ENCODE data around the gene UGT3A1. TPM values are rescaled to one million over a fixed set of nuclear protein-coding genes. Genes with fewer than 3 reads are reported as not detected.

Gene UGT3A1
- total and polyA plus RNA-seq, 2 experiments from 2014 or later, result 1.6 to 3.1 TPM

DNA sequence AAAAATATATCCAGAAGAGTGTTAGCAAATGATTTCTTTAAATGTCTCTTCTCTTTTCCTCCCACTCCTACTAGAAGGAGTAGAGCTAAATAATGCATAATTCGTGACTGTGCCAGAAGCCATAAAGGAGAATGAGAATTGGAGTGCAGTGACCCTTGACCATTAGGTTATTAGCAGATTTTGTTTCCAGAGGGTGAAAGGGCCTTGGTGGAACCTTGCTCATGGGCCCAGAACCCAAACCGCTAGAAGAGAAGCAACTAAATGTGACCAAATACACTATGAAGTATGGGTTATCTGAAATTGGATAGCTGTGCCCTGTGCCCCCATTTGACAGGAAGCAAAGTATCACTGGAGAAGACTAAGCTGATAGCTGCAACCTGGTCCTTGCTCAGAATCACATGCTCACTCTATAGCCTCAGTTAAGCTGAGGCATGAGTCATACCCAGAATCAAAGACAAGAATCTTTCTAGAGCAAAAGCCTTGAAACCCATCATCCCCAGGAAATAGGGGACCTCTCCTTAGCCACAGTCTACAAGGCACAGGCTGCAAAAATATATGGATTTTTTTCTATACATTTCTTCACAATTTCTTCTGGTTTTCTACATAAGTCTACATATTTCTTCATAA lies 89.0 kb downstream of the UGT3A1 start:
- ATAC-seq (no peak), DNase-seq (ENCODE audit: low spot score) (no peak)
- H3K4me1 Mint-ChIP-seq, result peaks cover 3% of the 10 kb centered on the region; the same call in 1 of the 3 replicates
- H3K27ac Mint-ChIP-seq, result no peak overlapping the region
- Histone ChIP-seq H4K20me1 (replicated peaks; ENCODE audit: insufficient read depth) (no peaks in the 10 kb centered on the region), H2AFZ (no peak overlapping the region), H3K27ac (ENCODE audit: low read depth) (no peak overlapping the region), H3K4me2 (no peak overlapping the region), H3K9me2 (ENCODE audit: insufficient read depth) (peaks cover 5% of the 10 kb centered on the region; the same call in 1 of the 2 replicates), H3F3A (replicated peaks; ENCODE audit: low read depth) (no peaks in the 10 kb centered on the region), H3K4me1 (ENCODE audit: insufficient read depth) (no peaks in the 10 kb centered on the region), H3K79me2 (replicated peaks; ENCODE audit: insufficient read depth) (no peaks in the 10 kb centered on the region), H3K36me3 (ENCODE audit: insufficient read depth) (no peaks in the 10 kb centered on the region), H3K4me3 (no peak overlapping the region), H3K27me3 (ENCODE audit: insufficient read depth) (no peaks in the 10 kb centered on the region)
- TF ChIP-seq JUNB (IDR thresholded peaks at IDR 0.05; ENCODE audit: unreplicated experiment) (no peak), ZNF114 (CRISPR knock-in tag; IDR thresholded peaks at IDR 0.05) (no peak)
- TF ChIP-seq, protein P1, sequence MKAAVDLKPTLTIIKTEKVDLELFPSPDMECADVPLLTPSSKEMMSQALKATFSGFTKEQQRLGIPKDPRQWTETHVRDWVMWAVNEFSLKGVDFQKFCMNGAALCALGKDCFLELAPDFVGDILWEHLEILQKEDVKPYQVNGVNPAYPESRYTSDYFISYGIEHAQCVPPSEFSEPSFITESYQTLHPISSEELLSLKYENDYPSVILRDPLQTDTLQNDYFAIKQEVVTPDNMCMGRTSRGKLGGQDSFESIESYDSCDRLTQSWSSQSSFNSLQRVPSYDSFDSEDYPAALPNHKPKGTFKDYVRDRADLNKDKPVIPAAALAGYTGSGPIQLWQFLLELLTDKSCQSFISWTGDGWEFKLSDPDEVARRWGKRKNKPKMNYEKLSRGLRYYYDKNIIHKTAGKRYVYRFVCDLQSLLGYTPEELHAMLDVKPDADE (IDR thresholded peaks at IDR 0.05), result no peak
- peaks cover 9% of the 10 kb centered on the region; the same call in 2 of the 3 replicates for H3K9me3 Mint-ChIP-seq
- H3K4me3 Mint-ChIP-seq, result no peak overlapping the region
- H3K27me3 Mint-ChIP-seq (ENCODE audit: insufficient read depth, low read depth, poor library complexity), result no peaks in the 10 kb centered on the region
- no peaks in the 10 kb centered on the region for H3K36me3 Mint-ChIP-seq (ENCODE audit: low read depth)

Other genes with a start within 250 kb of the UGT3A1 start
- gene IL7R, start 134.5 kb downstream of the UGT3A1 start, total RNA-seq (2014; rRNA removed; shearing (Covaris generic)), result not detected in 2 replicates
- not detected in 2 replicates for gene IL7R, start 134.5 kb downstream of the UGT3A1 start, polyA plus RNA-seq (2016; fragmentation: Nextera tagmentation; extraction: Ambion mirVana)
- gene CAPSL, start 52.8 kb downstream of the UGT3A1 start, total RNA-seq (2014; rRNA removed; shearing (Covaris generic)), result not detected in 2 replicates
- 0.37 and 0.73 TPM in 2 replicates for gene CAPSL, start 52.8 kb downstream of the UGT3A1 start, polyA plus RNA-seq (2016; fragmentation: Nextera tagmentation; extraction: Ambion mirVana)
- gene UGT3A2, start 75.5 kb upstream of the UGT3A1 start, total RNA-seq (2014; rRNA removed; shearing (Covaris generic)), result 27.0 and 29.6 TPM in 2 replicates
- gene UGT3A2, start 75.5 kb upstream of the UGT3A1 start, polyA plus RNA-seq (2016; fragmentation: Nextera tagmentation; extraction: Ambion mirVana), result 17.2 and 19.5 TPM in 2 replicates
- 6.2 and 6.4 TPM in 2 replicates for gene LMBRD2, start 160.5 kb upstream of the UGT3A1 start, total RNA-seq (2014; rRNA removed; shearing (Covaris generic))
- 3.2 and 4.4 TPM in 2 replicates for gene LMBRD2, start 160.5 kb upstream of the UGT3A1 start, polyA plus RNA-seq (2016; fragmentation: Nextera tagmentation; extraction: Ambion mirVana)
- gene SKP2, start 160.7 kb upstream of the UGT3A1 start, total RNA-seq (2014; rRNA removed; shearing (Covaris generic)), result 75.6 and 97.9 TPM in 2 replicates
- gene SKP2, start 160.7 kb upstream of the UGT3A1 start, polyA plus RNA-seq (2016; fragmentation: Nextera tagmentation; extraction: Ambion mirVana), result 63.5 and 66.6 TPM in 2 replicates

All from GM23338 (cell line).